GM23338 (cell line): ENCODE results near the gene CNTNAP2.

ENCODE experiments used
- CREB1 ChIP-seq: fragments of 250-450 bp; sonication (Bioruptor Pico); IDR thresholded peaks from 2 replicates; pipeline ENCODE4 v1.5.0; 2020; ENCODE audit warnings: low read depth, mild to moderate bottlenecking, moderate library complexity
- EZH2 ChIP-seq: fragments of 200-600 bp; sonication (generic); IDR thresholded peaks from one replicate; pipeline ENCODE4 v1.8.0; 2017; ENCODE audit warnings: antibody characterized with exemption, mild to moderate bottlenecking, low read depth; ENCODE audit not compliant: unreplicated experiment
- EZH2phosphoT487 ChIP-seq: fragments of 200-600 bp; sonication (generic); IDR thresholded peaks from one replicate; pipeline ENCODE4 v1.8.1; 2018; ENCODE audit warnings: antibody characterized with exemption; ENCODE audit not compliant: unreplicated experiment
- JUNB ChIP-seq: IDR thresholded peaks from one replicate; pipeline ENCODE4 v1.6.1; 2016; ENCODE audit warnings: antibody characterized with exemption; ENCODE audit not compliant: unreplicated experiment
- POLR2AphosphoS5 ChIP-seq: IDR thresholded peaks from 2 replicates; pipeline ENCODE4 v1.6.1; 2016; ENCODE audit warnings: antibody characterized with exemption, low read depth
- ZNF331 ChIP-seq: fragments of 250-450 bp; sonication (Bioruptor Pico); IDR thresholded peaks from 2 replicates; pipeline ENCODE4 v1.5.0; 2020; ENCODE audit warnings: low read depth, mild to moderate bottlenecking, moderate library complexity
- TF ChIP-seq, protein P1 (sequence below), 2 experiments: fragments of 200-600 bp in 1 of 2; sonication (generic) in 1 of 2; conservative IDR thresholded peaks; 2 replicates each; pipeline versions ENCODE4 v1.5.1 to v1.6.1; 2016 to 2017; ENCODE audit warnings: antibody characterized with exemption in 2 of 2, low read depth in 2 of 2, mild to moderate bottlenecking in 2 of 2, moderate library complexity in 1 of 2
- TF ChIP-seq, protein P2 (sequence below): IDR thresholded peaks from one replicate; pipeline ENCODE4 v1.6.1; 2018; ENCODE audit warnings: antibody characterized with exemption; ENCODE audit not compliant: unreplicated experiment
- TF ChIP-seq, protein P3 (sequence below): fragments of 250-450 bp; sonication (Bioruptor Pico); IDR thresholded peaks from 2 replicates; pipeline ENCODE4 v1.5.0; 2020; ENCODE audit warnings: mild to moderate bottlenecking, moderate library complexity
- TF ChIP-seq, protein P4 (sequence below): IDR thresholded peaks from 2 replicates; pipeline ENCODE4 v1.6.1; 2016; ENCODE audit warnings: antibody characterized with exemption

DNA sequence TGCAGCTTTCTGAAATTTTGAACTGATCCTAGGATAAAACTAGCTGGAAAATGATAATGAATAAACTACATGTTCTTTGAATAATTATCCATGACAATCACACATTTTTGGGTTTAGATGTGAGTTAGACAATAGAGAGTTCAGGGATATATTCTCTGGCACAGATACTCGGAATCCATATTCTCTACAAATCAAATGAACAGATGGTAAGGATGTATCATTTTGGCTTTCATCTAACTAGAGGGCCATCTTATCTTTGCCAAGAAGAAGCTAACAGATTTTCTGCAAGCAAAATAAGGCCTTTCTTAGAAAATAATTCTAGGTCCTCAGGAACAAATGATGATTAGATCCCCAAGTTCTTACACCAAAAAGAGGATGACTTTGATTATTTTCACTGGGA lies 2118.1 kb downstream of the CNTNAP2 start:
- TF ChIP-seq EZH2 (no peak), CREB1 (CRISPR knock-in tag) (no peak), POLR2AphosphoS5 (no peak), EZH2phosphoT487 (no peak), JUNB (no peak), ZNF331 (no peak)
- TF ChIP-seq, protein P1, sequence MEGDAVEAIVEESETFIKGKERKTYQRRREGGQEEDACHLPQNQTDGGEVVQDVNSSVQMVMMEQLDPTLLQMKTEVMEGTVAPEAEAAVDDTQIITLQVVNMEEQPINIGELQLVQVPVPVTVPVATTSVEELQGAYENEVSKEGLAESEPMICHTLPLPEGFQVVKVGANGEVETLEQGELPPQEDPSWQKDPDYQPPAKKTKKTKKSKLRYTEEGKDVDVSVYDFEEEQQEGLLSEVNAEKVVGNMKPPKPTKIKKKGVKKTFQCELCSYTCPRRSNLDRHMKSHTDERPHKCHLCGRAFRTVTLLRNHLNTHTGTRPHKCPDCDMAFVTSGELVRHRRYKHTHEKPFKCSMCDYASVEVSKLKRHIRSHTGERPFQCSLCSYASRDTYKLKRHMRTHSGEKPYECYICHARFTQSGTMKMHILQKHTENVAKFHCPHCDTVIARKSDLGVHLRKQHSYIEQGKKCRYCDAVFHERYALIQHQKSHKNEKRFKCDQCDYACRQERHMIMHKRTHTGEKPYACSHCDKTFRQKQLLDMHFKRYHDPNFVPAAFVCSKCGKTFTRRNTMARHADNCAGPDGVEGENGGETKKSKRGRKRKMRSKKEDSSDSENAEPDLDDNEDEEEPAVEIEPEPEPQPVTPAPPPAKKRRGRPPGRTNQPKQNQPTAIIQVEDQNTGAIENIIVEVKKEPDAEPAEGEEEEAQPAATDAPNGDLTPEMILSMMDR (conservative IDR thresholded peaks at IDR 0.05; ENCODE audit: low read depth in 2 of 2): no peak
- TF ChIP-seq, protein P2, sequence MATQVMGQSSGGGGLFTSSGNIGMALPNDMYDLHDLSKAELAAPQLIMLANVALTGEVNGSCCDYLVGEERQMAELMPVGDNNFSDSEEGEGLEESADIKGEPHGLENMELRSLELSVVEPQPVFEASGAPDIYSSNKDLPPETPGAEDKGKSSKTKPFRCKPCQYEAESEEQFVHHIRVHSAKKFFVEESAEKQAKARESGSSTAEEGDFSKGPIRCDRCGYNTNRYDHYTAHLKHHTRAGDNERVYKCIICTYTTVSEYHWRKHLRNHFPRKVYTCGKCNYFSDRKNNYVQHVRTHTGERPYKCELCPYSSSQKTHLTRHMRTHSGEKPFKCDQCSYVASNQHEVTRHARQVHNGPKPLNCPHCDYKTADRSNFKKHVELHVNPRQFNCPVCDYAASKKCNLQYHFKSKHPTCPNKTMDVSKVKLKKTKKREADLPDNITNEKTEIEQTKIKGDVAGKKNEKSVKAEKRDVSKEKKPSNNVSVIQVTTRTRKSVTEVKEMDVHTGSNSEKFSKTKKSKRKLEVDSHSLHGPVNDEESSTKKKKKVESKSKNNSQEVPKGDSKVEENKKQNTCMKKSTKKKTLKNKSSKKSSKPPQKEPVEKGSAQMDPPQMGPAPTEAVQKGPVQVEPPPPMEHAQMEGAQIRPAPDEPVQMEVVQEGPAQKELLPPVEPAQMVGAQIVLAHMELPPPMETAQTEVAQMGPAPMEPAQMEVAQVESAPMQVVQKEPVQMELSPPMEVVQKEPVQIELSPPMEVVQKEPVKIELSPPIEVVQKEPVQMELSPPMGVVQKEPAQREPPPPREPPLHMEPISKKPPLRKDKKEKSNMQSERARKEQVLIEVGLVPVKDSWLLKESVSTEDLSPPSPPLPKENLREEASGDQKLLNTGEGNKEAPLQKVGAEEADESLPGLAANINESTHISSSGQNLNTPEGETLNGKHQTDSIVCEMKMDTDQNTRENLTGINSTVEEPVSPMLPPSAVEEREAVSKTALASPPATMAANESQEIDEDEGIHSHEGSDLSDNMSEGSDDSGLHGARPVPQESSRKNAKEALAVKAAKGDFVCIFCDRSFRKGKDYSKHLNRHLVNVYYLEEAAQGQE: no peak
- TF ChIP-seq, protein P3, sequence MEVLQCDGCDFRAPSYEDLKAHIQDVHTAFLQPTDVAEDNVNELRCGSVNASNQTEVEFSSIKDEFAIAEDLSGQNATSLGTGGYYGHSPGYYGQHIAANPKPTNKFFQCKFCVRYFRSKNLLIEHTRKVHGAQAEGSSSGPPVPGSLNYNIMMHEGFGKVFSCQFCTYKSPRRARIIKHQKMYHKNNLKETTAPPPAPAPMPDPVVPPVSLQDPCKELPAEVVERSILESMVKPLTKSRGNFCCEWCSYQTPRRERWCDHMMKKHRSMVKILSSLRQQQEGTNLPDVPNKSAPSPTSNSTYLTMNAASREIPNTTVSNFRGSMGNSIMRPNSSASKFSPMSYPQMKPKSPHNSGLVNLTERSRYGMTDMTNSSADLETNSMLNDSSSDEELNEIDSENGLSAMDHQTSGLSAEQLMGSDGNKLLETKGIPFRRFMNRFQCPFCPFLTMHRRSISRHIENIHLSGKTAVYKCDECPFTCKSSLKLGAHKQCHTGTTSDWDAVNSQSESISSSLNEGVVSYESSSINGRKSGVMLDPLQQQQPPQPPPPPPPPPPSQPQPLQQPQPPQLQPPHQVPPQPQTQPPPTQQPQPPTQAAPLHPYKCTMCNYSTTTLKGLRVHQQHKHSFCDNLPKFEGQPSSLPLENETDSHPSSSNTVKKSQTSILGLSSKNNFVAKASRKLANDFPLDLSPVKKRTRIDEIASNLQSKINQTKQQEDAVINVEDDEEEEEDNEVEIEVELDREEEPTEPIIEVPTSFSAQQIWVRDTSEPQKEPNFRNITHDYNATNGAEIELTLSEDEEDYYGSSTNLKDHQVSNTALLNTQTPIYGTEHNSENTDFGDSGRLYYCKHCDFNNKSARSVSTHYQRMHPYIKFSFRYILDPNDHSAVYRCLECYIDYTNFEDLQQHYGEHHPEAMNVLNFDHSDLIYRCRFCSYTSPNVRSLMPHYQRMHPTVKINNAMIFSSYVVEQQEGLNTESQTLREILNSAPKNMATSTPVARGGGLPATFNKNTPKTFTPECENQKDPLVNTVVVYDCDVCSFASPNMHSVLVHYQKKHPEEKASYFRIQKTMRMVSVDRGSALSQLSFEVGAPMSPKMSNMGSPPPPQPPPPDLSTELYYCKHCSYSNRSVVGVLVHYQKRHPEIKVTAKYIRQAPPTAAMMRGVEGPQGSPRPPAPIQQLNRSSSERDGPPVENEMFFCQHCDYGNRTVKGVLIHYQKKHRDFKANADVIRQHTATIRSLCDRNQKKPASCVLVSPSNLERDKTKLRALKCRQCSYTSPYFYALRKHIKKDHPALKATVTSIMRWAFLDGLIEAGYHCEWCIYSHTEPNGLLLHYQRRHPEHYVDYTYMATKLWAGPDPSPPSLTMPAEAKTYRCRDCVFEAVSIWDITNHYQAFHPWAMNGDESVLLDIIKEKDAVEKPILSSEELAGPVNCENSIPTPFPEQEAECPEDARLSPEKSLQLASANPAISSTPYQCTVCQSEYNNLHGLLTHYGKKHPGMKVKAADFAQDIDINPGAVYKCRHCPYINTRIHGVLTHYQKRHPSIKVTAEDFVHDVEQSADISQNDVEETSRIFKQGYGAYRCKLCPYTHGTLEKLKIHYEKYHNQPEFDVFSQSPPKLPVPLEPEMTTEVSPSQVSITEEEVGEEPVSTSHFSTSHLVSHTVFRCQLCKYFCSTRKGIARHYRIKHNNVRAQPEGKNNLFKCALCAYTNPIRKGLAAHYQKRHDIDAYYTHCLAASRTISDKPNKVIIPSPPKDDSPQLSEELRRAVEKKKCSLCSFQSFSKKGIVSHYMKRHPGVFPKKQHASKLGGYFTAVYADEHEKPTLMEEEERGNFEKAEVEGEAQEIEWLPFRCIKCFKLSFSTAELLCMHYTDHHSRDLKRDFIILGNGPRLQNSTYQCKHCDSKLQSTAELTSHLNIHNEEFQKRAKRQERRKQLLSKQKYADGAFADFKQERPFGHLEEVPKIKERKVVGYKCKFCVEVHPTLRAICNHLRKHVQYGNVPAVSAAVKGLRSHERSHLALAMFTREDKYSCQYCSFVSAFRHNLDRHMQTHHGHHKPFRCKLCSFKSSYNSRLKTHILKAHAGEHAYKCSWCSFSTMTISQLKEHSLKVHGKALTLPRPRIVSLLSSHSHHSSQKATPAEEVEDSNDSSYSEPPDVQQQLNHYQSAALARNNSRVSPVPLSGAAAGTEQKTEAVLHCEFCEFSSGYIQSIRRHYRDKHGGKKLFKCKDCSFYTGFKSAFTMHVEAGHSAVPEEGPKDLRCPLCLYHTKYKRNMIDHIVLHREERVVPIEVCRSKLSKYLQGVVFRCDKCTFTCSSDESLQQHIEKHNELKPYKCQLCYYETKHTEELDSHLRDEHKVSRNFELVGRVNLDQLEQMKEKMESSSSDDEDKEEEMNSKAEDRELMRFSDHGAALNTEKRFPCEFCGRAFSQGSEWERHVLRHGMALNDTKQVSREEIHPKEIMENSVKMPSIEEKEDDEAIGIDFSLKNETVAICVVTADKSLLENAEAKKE (CRISPR knock-in tag): no peak
- TF ChIP-seq, protein P4, sequence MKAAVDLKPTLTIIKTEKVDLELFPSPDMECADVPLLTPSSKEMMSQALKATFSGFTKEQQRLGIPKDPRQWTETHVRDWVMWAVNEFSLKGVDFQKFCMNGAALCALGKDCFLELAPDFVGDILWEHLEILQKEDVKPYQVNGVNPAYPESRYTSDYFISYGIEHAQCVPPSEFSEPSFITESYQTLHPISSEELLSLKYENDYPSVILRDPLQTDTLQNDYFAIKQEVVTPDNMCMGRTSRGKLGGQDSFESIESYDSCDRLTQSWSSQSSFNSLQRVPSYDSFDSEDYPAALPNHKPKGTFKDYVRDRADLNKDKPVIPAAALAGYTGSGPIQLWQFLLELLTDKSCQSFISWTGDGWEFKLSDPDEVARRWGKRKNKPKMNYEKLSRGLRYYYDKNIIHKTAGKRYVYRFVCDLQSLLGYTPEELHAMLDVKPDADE: no peak
